GM21737 (cell line): ENCODE measurements around the gene BTRC.
"Not testable (repeated sequence)": the region's sequence is repeated elsewhere in the genome, so short reads cannot be mapped to it uniquely, and the experiment has no call there.

ENCODE experiments used
- ATAC-seq: cut with Tn5 transposase; IDR thresholded peaks from one replicate; pipeline ENCODE4 v1.9.1; 2021; ENCODE audit warnings: mild to moderate bottlenecking, moderate library complexity; ENCODE audit not compliant: unreplicated experiment

BTRC gene

GRCh38 chr10:101385866-101386658 lies 32.1 kb downstream of the BTRC start:
- no peak for ATAC-seq

DNA sequence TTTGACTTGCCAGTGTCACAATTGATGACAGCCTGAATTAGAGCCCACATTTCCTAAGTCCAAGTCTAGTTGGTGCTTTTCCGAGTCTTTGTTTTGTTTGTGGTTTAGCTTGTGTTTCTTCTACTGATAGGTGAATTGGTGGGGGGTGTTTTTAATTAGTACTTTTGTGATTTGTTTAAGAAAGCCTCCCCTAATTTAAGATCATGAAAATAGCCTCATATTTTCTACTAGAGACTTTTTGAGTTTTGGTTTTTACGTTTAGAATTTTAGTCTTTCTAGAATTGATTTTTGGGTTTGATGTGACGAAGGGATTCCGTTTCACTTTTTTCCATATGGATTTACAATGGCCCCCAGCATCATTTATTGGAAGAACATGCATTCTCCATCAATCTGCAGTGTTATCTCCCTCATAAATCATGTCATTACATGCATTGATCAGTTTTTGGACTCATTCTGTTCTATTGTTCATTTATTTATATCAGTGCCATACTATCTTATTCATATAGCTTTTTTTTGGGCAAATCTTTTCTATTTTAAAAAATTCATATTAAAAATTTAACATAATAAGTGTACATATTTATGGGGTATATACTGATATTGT lies 32.8 kb downstream of the BTRC start:
- no peak for ATAC-seq

- no peak for ATAC-seq
Observed at GRCh38 chr10:101388676-101389276, 34.8 kb downstream of the BTRC start.

- ATAC-seq: not testable (repeated sequence)
Observed at GRCh38 chr10:101389532-101389931, 35.6 kb downstream of the BTRC start.

DNA sequence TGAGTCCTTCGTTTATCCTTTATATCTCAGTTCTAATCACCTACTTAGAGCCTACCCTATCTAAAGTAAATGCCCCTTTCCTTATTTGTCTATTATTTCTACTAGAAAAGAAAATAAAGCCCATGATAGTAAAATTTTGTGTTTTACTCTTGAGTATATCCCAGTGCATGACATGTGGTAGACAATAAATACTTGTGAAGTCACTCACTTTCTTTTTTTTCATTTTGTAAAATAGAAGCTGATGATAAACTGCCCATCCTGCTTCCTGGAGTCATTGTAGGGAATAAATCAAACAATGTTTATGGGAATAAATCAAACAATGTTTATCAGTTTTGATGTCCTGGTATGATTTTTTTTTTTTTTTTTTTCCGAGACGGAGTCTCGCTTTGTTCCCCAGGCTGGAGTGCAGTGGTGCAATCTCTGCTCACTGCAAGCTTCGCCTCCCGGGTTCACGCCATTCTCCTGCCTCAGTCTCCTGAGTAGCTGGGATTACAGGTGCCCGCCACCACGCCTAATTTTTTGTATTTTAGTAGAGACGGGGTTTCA lies 36.1 kb downstream of the BTRC start:
- no peak for ATAC-seq

DNA sequence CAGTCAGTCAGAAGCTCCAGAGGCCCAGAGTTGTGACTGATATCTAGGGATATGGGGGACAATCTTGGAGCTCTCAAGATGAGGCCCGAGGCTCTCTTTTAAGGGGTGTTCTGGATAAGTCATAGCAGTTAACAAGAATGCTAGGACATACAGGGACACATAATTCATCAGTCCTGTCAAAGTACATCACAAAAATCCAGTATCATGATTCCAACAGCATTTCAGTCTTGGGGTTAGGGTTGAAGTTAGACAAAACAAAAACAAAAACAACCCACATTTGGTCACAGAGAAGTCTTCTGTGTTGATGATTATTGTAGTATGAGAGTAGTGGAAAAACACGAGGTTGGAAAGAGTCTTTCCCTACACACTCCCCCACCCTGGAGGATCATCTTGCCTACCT lies 39.4 kb downstream of the BTRC start:
- ATAC-seq: no peak

GRCh38 chr10:101394524-101395133 lies 40.7 kb downstream of the BTRC start:
- ATAC-seq: no peak

GRCh38 chr10:101397140-101397539 lies 43.2 kb downstream of the BTRC start:
- ATAC-seq: no peak

DNA sequence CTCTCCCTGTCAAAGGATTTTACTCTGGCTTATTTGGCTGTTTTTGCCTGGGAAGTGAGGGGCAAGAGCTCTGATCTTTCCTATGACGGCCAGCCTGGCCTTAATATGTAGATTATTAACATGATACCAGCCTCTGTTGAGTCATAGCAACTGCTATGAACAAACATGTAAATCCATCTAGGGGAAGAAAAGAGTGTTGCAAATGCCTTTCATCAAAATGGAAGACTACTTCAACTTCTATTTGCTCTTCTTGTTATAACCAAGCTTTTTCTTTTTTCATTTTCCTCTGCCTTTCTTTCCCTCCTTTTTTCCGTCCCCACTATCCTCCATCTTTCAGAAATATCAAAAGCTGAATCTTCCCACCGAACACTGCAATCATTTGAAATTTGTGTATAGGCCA lies 46.6 kb downstream of the BTRC start:
- ATAC-seq: no peak

- no peak for ATAC-seq
Observed at GRCh38 chr10:101402711-101403110, 48.7 kb downstream of the BTRC start.

DNA sequence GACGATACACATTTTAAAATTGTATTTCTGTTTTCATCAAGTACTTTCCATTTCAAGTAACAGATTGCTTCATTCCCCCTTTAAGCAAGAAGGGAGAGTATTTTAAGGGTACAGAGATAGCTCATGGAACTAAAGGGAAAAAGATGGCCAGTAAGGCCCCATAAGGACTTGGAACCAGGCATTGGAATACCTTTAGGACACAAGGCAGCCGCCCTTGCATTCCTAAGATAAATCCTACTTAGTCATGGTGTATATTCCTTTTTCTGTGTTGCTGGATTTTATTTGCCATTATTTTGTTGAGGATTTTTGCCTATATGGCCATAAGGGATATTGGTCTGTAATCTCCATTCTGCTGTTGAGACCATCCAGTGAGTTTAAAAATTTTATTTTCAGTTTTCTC lies 49.2 kb downstream of the BTRC start:
- ATAC-seq: no peak

GRCh38 chr10:101405001-101405400 lies 51.0 kb downstream of the BTRC start:
- no peak for ATAC-seq

DNA sequence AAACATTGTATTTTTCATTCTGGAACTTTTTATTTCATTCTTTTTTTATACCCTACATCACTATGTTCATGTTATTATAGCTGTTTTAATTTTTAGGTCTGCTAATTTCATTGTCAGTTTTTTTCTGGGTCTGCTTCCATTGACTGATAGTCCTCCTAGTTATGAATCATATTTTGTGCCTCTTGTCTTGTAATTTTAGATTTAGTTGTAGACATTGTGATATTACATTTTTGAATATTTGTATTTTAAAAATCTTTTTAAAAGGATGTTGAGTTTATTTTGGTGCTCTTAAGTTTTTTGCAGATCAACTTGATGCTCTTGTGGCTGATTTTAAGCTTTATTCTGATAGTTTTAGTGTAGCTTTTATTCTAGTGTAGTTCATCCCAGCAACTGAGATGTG lies 57.6 kb downstream of the BTRC start:
- ATAC-seq: no peak

DNA sequence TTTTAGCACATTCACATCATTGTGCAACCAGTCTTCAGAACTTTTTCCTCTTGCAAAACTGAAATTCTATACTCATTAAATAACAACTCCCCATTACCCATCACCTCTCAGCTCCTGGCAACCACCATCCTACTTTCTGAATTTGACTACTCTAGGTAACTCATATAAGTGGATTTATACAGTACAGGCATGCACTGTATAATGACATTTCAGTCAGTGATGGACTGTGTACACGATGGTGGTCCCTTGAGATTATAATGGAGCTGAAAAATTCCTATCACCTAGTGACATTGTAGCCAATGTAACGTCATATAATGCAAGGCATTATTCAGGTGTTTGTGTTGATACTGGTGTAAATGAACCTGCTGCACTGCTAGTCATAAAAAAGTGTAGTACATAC lies 60.1 kb downstream of the BTRC start:
- no peak for ATAC-seq

DNA sequence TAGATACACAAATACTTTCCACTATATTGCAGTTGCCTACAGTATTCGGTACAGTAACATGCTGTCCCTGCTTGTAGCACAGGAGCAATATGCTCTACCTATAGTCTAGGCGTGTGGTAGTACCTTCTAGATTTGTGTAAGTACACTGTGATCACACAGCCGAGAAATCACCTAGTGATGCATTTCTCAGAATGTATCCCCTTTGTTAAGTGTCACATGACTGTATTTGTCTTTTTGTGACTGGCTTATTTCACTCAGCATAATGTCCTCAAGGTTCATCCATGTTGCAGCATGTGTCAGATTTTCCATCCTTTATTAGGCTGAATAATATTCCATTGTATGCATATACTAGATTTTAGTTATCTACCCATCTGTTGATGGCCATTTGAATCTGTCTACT lies 61.9 kb downstream of the BTRC start:
- no peak for ATAC-seq

GRCh38 chr10:101421967-101422366 lies 68.0 kb downstream of the BTRC start:
- not testable (repeated sequence) for ATAC-seq

GRCh38 chr10:101425535-101425934 lies 71.6 kb downstream of the BTRC start:
- no peak for ATAC-seq

- no peak for ATAC-seq
Observed at GRCh38 chr10:101428036-101428435, 74.1 kb downstream of the BTRC start.

GRCh38 chr10:101429423-101429822 lies 75.5 kb downstream of the BTRC start:
- no peak for ATAC-seq

GRCh38 chr10:101436302-101436701 lies 82.3 kb downstream of the BTRC start:
- ATAC-seq: no peak

GRCh38 chr10:101438881-101439391 lies 85.0 kb downstream of the BTRC start:
- ATAC-seq: no peak
